HG03064 (cell line): ENCODE measurements around the gene LEPROT.
"Not testable (repeated sequence)": the region's sequence is repeated elsewhere in the genome, so short reads cannot be mapped to it uniquely, and the experiment has no call there.

Source experiments
- ATAC-seq: cut with Tn5 transposase; IDR thresholded peaks from one replicate; pipeline ENCODE4 v1.9.1; 2021; ENCODE audit warnings: low read depth; ENCODE audit not compliant: unreplicated experiment

The LEPROT gene

GRCh38 chr1:65434760-65435159, 14.3 kb downstream of the LEPROT start:
- no peak for ATAC-seq

- no peak for ATAC-seq
Measured at GRCh38 chr1:65435987-65436386, 15.5 kb downstream of the LEPROT start.

- ATAC-seq = no peak
Measured at GRCh38 chr1:65437616-65438015, 17.1 kb downstream of the LEPROT start.

GRCh38 chr1:65440322-65440900, 19.9 kb downstream of the LEPROT start:
- no peak for ATAC-seq

DNA sequence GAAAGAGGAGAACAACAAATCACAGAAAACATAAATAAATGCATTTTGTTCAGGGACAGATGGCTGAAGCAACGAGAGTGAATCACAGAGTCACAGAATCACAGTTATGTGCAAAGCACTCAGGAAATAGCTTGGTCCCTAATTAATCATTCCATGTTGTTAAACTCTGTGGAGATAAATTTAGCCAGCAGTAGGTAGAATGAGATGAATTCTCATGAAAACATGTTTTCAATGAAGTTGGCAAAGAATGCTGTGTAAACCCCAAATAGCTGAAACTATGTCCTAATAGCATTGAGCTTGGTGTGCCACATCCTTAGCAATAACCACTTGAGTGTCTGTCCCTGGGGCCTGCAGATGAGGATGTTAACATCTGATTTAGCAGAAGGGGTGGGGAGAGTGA, 20.4 kb downstream of the LEPROT start:
- no peak for ATAC-seq

- no peak for ATAC-seq
Measured at GRCh38 chr1:65441464-65441863, 21.0 kb downstream of the LEPROT start.

GRCh38 chr1:65442442-65442841, 22.0 kb downstream of the LEPROT start:
- no peak for ATAC-seq

DNA sequence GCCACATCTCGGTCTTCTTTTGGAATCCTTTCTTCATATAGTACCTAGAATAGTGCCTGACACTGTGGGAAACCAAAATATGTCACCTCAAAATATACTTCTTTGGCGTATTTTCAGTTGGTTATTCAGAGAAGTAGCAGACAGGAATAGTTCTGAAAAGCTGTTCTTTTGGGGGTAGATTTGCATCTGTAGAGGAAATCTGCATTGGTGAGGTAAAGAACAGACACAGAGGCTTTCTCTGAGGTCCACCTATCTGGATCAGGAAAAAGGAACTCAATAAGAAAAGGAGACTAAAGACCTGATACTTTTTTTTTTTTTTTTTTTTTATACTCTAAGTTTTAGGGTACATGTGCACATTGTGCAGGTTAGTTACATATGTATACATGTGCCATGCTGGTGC, 23.2 kb downstream of the LEPROT start:
- no peak for ATAC-seq

DNA sequence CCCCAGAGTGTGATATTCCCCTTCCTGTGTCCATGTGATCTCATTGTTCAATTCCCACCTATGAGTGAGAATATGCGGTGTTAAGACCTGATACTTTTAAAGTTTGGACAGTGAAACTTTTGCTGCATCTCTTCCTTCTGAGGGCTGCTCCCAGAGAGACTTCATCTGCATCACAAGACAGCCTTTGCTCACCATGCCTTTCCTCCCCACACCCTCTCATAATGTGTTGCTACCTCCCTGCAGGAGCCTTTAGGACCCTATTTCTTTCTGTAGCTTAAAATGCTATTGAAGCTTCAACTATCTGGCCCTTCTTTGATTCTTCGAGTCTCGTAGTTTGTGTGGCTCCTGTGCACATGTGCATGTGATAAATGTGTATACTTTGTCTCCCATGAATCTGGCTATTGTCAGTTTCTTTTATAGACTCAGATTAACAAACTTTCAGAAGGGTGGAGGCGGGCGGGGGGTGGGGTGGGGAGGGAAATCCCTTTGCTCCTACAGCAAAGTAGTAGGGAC, 23.7 kb downstream of the LEPROT start:
- no peak for ATAC-seq

DNA sequence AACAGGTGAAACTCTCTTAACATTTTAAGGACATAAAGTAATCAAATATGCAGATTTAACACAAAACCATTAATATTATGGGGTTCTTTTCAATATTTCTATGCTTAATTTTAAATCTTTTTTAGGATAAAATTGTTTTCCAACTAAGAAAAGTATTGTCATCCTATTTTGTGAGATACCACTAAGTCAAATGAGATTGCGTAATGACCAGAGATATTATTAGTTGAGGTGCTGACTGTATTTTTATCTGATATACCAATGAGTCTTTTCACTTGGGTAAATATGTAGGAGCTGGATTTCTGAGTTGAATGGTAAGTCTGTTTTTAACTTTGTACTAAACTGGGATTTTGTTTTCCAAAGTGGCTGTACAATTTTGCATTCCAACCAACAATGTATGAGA, 25.4 kb downstream of the LEPROT start:
- ATAC-seq = no peak

GRCh38 chr1:65449214-65449823, 28.9 kb downstream of the LEPROT start:
- ATAC-seq = no peak

GRCh38 chr1:65455678-65456077, 35.2 kb downstream of the LEPROT start:
- ATAC-seq = not testable (repeated sequence)

GRCh38 chr1:65456481-65456880, 36.0 kb downstream of the LEPROT start:
- no peak for ATAC-seq

- no peak for ATAC-seq
Measured at GRCh38 chr1:65457868-65458267, 37.4 kb downstream of the LEPROT start.

DNA sequence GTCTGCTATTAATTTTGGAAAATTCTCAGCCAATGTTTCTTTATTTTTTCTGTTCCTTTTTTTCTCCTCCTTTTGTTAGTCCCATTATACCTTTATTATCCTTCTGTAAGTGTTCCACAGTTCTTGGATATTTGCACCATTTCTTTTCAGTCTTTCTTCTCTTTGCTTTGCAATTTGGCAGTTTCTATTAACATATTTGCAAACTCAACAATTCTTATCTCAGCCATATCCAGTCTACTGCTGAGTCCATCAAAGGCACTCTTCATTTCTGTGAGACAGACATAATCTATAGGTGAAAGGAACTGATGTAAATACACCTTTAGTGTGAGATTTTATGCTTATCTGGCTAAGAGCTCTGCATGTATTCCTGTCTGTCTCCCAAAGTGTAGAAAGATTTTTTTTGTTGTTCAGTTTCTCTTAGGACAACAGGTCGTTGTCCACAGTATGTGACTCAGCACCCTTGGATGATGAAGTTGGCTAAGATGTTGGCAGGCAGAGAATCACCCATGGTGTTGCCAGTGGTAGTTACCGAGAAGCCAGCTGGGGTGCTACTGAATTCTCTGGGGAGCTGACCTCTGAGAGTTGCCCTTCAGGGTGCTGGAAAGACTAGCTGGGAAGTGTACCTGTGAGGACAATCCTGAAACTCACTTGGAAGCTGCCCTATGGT, 38.4 kb downstream of the LEPROT start:
- ATAC-seq = no peak

DNA sequence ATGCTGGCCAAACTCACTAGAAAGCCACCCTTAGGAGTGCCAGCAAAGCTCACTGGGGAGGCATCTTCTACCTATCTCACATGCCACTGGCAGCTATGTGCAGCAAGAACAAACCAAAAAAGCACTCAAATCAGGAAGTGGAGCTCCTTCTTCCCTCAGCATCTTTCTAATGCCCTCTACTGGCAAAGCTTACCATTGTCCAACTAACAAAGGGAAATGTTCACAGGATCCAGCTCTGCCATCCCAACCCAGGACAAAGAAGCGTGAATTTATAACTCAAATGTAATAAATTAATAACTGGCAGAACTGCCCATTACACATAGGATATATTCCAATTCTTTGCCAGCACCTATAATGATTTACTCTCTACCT, 38.9 kb downstream of the LEPROT start:
- no peak for ATAC-seq

DNA sequence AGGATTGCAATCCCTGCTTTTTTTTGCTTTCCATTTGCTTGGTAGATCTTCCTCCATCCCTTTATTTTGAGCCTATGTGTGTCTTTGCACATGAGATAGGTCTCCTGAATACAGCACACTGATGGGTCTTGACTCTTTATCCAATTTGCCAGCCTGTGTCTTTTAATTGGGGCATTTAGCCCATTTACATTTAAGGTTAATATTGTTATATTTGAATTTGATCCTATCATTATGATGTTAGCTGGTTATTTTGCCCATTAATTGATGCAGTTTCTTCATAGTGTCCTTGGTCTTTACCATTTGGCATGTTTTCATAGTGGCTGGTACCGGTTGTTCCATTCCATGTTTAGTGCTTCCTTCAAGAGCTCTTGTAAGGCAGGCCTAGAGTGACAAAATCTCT, 45.4 kb downstream of the LEPROT start:
- not testable (repeated sequence) for ATAC-seq

DNA sequence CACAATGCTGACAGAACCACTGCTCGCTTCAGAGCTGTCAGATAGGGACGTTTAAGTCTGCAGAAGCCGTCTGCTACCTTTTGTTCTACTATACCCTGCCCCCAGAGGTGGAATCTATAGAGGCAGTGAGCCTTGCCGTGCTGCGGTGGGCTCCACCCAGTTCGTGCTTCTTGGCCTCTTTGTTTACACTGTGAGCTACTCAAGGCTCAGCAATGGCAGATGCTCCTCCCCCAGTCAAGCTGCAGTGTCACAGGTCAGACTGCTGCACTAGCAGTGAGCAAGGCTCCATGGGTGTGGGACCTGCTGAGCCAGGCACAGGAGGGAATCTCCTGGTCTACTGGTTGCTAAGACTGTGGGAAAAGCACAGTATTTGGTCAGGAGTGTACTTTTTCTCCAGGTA, 47.1 kb downstream of the LEPROT start:
- no peak for ATAC-seq

GRCh38 chr1:65469126-65469888, 48.8 kb downstream of the LEPROT start:
- no peak for ATAC-seq

DNA sequence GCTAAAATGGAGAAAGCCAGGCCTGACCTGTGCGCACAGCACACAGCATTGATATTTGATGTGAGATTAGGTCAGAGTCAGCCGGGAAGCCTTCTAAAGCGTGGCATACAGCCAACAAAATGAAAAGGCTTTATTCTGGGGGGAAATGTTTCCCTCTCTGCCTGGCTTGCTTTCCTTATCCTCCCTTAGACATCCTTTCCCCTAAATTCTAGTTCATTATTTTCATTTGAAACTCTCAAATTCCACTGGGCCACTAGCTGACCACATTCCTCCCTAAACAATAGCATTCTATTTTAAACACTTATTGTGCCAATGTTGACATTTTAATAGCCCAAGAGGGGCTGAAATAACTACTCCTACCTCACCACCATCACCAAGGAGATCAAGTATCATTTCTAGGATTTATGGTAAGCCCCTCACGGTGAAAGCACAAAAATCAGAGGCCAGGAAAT, 49.4 kb downstream of the LEPROT start:
- no peak for ATAC-seq

GRCh38 chr1:65470766-65471165, 50.3 kb downstream of the LEPROT start:
- no peak for ATAC-seq
